Non-pigmented ciliary epithelial cell (primary cell): ENCODE measurements around the gene HOXB2.
"Not testable (repeated sequence)": the region's sequence is repeated elsewhere in the genome, so short reads cannot be mapped to it uniquely, and the experiment has no call there.

ENCODE experiments used
- DNase-seq: peaks from one replicate; pipeline ENCODE4 v3.0.0-alpha.2; 2010; ENCODE audit warnings: low read depth

Gene HOXB2

GRCh38 chr17:48514477-48514876 lies 30.4 kb downstream of the HOXB2 start:
- DNase-seq, result no peak

- DNase-seq, result no peak
Measured at GRCh38 chr17:48513666-48514455, 31.0 kb downstream of the HOXB2 start.

- DNase-seq, result no peak
Measured at GRCh38 chr17:48513097-48513496, 31.8 kb downstream of the HOXB2 start.

- DNase-seq, result no peak
Measured at GRCh38 chr17:48510761-48511604, 33.9 kb downstream of the HOXB2 start.

GRCh38 chr17:48510381-48510760 lies 34.5 kb downstream of the HOXB2 start:
- no peak for DNase-seq

- not testable (repeated sequence) for DNase-seq
Measured at GRCh38 chr17:48509708-48510107, 35.2 kb downstream of the HOXB2 start.

GRCh38 chr17:48506246-48506645 lies 38.7 kb downstream of the HOXB2 start:
- no peak for DNase-seq

- DNase-seq, result no peak
Measured at GRCh38 chr17:48505788-48506187, 39.1 kb downstream of the HOXB2 start.

- no peak for DNase-seq
Measured at GRCh38 chr17:48504953-48505352, 40.0 kb downstream of the HOXB2 start.

GRCh38 chr17:48503747-48504146 lies 41.2 kb downstream of the HOXB2 start:
- no peak for DNase-seq

- DNase-seq, result no peak
Measured at GRCh38 chr17:48502901-48503300, 42.0 kb downstream of the HOXB2 start.

- DNase-seq, result no peak
Measured at GRCh38 chr17:48502312-48502711, 42.6 kb downstream of the HOXB2 start.

- no peak for DNase-seq
Measured at GRCh38 chr17:48500435-48501426, 44.2 kb downstream of the HOXB2 start.

- no peak for DNase-seq
Measured at GRCh38 chr17:48499735-48500434, 45.0 kb downstream of the HOXB2 start.

- DNase-seq, result no peak
Measured at GRCh38 chr17:48499248-48499647, 45.7 kb downstream of the HOXB2 start.

- no peak for DNase-seq
Measured at GRCh38 chr17:48498164-48498850, 46.6 kb downstream of the HOXB2 start.

GRCh38 chr17:48497103-48497502 lies 47.8 kb downstream of the HOXB2 start:
- DNase-seq, result no peak

GRCh38 chr17:48494335-48494734 lies 50.6 kb downstream of the HOXB2 start:
- DNase-seq, result no peak
